WTC11 (cell line): ENCODE measurements around the gene GON7. TPM values are rescaled to one million over a fixed set of nuclear protein-coding genes. Genes with fewer than 3 reads are reported as not detected.

Source experiments
- ATAC-seq: fragments of 200-7000 bp; cut with Tn5 transposase; 2 replicates; pipeline ENCODE4 v1.10.0; 2021; ENCODE audit warnings: mild to moderate bottlenecking, moderate library complexity
- CTCF ChIA-PET: fragments of 300-600 bp; sonication (Branson Sonifier 250); formaldehyde crosslinking; loops from one replicate; lab custom pipeline; 2021; ENCODE audit warnings: antibody characterized with exemption; lab: Charles Lee
- POLR2A ChIA-PET: fragments of 350-600 bp; sonication (Branson Sonifier 250); formaldehyde crosslinking; loops from one replicate; lab custom pipeline; 2021; ENCODE audit warnings: antibody characterized with exemption; lab: Charles Lee
- DNase-seq: peaks from one replicate; pipeline ENCODE4 v3.0.0; 2021; ENCODE audit warnings: low spot score
- H3K27ac Mint-ChIP-seq: 2 replicates; pipeline ENCODE4 v1.8.0; 2021; ENCODE audit warnings: mixed read lengths
- H3K27me3 Mint-ChIP-seq: 2 replicates; pipeline ENCODE4 v1.8.0; 2021; ENCODE audit warnings: low read depth, mild to moderate bottlenecking, moderate library complexity, mixed read lengths
- H3K36me3 Mint-ChIP-seq: 2 replicates; pipeline ENCODE4 v1.8.0; 2021; ENCODE audit warnings: mixed read lengths
- H3K4me1 Mint-ChIP-seq: 2 replicates; pipeline ENCODE4 v1.8.0; 2022; ENCODE audit warnings: mixed read lengths
- H3K4me3 Mint-ChIP-seq: 2 replicates; pipeline ENCODE4 v1.8.0; 2021; ENCODE audit warnings: mild to moderate bottlenecking, moderate library complexity, mixed read lengths
- H3K9me3 Mint-ChIP-seq: 2 replicates; pipeline ENCODE4 v1.8.0; 2021; ENCODE audit warnings: mixed read lengths
- ATF1 ChIP-seq: sonication (generic); formaldehyde crosslinking; IDR thresholded peaks from 2 replicates; pipeline ENCODE4 v1.8.1; 2023; ENCODE audit warnings: mild to moderate bottlenecking, moderate library complexity, missing genetic modification reagents
- GTF2I ChIP-seq: fragments of 250-450 bp; sonication (Bioruptor Pico); conservative IDR thresholded peaks from 2 replicates; pipeline ENCODE4 v1.4.0; 2021; ENCODE audit warnings: mild to moderate bottlenecking
- JAZF1 ChIP-seq: fragments of 250-450 bp; sonication (Bioruptor Pico); IDR thresholded peaks from 2 replicates; pipeline ENCODE4 v1.9.0; 2021; ENCODE audit warnings: moderate library complexity, mild to moderate bottlenecking, inconsistent platforms
- KAT7 ChIP-seq: sonication (generic); formaldehyde crosslinking; IDR thresholded peaks from 2 replicates; pipeline ENCODE4 v1.8.1; 2023; ENCODE audit warnings: missing genetic modification reagents, mild to moderate bottlenecking, borderline replicate concordance
- MYBL2 ChIP-seq: sonication (generic); formaldehyde crosslinking; IDR thresholded peaks from 2 replicates; pipeline ENCODE4 v1.8.1; 2023; ENCODE audit warnings: mild to moderate bottlenecking, moderate library complexity, missing genetic modification reagents
- NFE2L1 ChIP-seq: sonication (generic); formaldehyde crosslinking; IDR thresholded peaks from 2 replicates; pipeline ENCODE4 v1.8.1; 2023; ENCODE audit warnings: missing genetic modification reagents
- RORB ChIP-seq: fragments of 250-450 bp; sonication (Bioruptor Pico); IDR thresholded peaks from 2 replicates; pipeline ENCODE4 v1.9.0; 2021; ENCODE audit warnings: mild to moderate bottlenecking
- TEAD4 ChIP-seq: sonication (generic); formaldehyde crosslinking; IDR thresholded peaks from 2 replicates; pipeline ENCODE4 v1.8.0; 2022; ENCODE audit warnings: mild to moderate bottlenecking, missing genetic modification reagents
- ZNF138 ChIP-seq: sonication (generic); formaldehyde crosslinking; conservative IDR thresholded peaks from 2 replicates; pipeline ENCODE4 v1.8.1; 2022; ENCODE audit warnings: mild to moderate bottlenecking, moderate library complexity, missing genetic modification reagents
- ZNF219 ChIP-seq: sonication (generic); formaldehyde crosslinking; IDR thresholded peaks from 2 replicates; pipeline ENCODE4 v1.8.0; 2023; ENCODE audit warnings: missing genetic modification reagents, mild to moderate bottlenecking, borderline replicate concordance
- ZNF263 ChIP-seq: sonication (generic); formaldehyde crosslinking; IDR thresholded peaks from 2 replicates; pipeline ENCODE4 v1.8.1; 2022; ENCODE audit warnings: low read depth, mild to moderate bottlenecking, moderate library complexity, missing genetic modification reagents
- total RNA-seq: library from RNA; stranded (reverse); gene quantifications from 3 replicates; pipeline ENCODE4 v1.2.3, GENCODE V29; 2021
- TF ChIP-seq, protein P1 (sequence below): fragments of 250-450 bp; sonication (Bioruptor Pico); IDR thresholded peaks from 2 replicates; pipeline ENCODE4 v1.9.0; 2021; ENCODE audit warnings: moderate library complexity, mild to moderate bottlenecking, inconsistent platforms, borderline replicate concordance
- TF ChIP-seq, protein P2 (sequence below): sonication (generic); formaldehyde crosslinking; IDR thresholded peaks from 2 replicates; pipeline ENCODE4 v1.8.0; 2022; ENCODE audit warnings: mild to moderate bottlenecking, missing genetic modification reagents
- TF ChIP-seq, protein P3 (sequence below): sonication (generic); formaldehyde crosslinking; conservative IDR thresholded peaks from 2 replicates; pipeline ENCODE4 v1.8.1; 2022; ENCODE audit warnings: mild to moderate bottlenecking, missing genetic modification reagents
- TF ChIP-seq, protein P4 (sequence below): sonication (generic); formaldehyde crosslinking; IDR thresholded peaks from 2 replicates; pipeline ENCODE4 v1.8.1; 2023; ENCODE audit warnings: mild to moderate bottlenecking, missing genetic modification reagents
- TF ChIP-seq, protein P5 (sequence below): sonication (generic); formaldehyde crosslinking; IDR thresholded peaks from 2 replicates; pipeline ENCODE4 v1.8.0; 2023; ENCODE audit warnings: mild to moderate bottlenecking, missing genetic modification reagents
- TF ChIP-seq, protein P6 (sequence below): fragments of 250-450 bp; sonication (Bioruptor Pico); IDR thresholded peaks from 2 replicates; pipeline ENCODE4 v1.9.0; 2021; ENCODE audit warnings: mild to moderate bottlenecking

GON7 gene
- total RNA-seq, 1 experiment from 2014 or later: 7.4 TPM

DNA sequence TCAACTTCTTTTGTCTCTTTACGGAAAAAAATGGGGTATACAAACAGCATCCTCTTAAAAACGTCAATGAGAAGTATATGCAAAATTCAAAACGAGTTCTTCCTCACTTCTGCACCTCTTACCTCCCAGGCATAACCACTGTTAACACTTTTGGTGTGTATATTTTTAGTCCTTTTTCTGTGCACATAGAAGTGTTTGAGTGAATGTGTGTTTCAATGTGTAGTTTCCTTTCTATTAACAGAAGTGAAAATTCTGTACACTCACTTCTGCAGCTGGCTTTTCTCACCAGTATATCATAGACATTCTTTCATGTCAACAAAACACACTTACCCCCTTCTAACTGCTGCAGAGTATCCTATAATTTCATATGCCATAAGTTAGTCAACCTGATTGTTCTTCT lies 5.6 kb upstream of the GON7 start (continued):
- no peak for TF ChIP-seq RORB (CRISPR knock-in tag)
- no peak for TF ChIP-seq JAZF1 (CRISPR knock-in tag)
- no peak for TF ChIP-seq KAT7 (CRISPR knock-in tag)
- TF ChIP-seq, protein P1, sequence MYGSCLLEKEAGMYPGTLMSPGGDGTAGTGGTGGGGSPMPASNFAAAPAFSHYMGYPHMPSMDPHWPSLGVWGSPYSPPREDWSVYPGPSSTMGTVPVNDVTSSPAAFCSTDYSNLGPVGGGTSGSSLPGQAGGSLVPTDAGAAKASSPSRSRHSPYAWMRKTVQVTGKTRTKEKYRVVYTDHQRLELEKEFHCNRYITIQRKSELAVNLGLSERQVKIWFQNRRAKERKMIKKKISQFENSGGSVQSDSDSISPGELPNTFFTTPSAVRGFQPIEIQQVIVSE: no peak

DNA sequence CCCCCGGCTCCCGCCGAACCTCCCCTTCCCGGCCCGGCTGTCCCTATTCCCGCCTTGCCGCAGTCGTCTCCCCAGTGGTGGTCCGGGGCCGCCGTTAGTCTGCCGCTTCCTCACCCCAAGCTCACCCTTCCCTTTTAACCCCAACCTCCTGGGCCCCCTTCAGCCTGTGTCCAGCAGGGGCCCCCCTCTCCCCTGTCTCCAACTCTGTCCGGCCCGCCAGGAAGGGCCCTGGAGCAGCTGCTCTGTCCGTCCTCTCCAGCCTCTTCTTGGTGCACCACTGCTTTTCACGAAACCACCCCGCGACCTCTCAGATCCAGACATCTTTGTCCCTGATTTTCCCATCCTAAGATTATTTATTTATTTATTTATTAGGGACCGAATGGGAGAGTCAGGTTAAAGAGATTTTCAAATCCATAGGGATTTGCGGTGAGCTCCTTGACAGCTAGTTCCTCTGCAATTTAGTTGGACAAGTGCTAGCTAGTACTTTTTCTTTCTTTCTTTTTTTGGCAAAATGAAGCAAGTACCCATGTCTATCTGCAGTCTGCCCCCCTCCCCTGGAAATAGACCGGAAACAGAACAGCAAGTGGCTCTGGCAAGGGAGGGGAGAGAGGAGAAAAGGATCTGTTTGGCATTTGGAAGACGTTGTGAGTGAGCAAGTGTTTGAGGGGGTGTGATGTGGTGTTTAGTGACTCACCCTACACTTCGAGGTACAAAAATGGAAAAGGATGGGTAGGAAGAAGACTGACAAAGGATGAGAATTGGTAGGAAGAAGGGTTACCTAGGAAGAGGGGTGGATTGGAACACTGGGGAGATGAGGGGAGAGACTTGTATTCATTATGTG lies 823 bp upstream of the GON7 start:
- Mint-ChIP-seq H3K4me3 (peak overlapping the region; percentile 99), H3K9me3 (no peaks in the 10 kb centered on the region), H3K36me3 (peaks cover 13% of the 10 kb centered on the region), H3K4me1 (peaks cover 14% of the 10 kb centered on the region), H3K27ac (peak overlapping the region; percentile 47), H3K27me3 (no peaks in the 10 kb centered on the region)
- ChIA-PET CTCF (interaction anchor here (0.5 to 3.3 kb wide), 44 partner anchors 9 to 699 kb away, joined by 3 to 34 read pairs (median 4); partner anchors contain the start of genes LYSET and MOAP1), POLR2A (interaction anchor here (1.0 to 2.5 kb wide), 4 partner anchors 10 to 127 kb away, joined by 4 to 23 read pairs (median 6); partner anchors contain the start of genes ITPK1, LYSET and MOAP1)
- ATAC-seq: peak; percentile 71
- no peak for TF ChIP-seq ATF1 (CRISPR knock-in tag)
- no peak; the same call in 1 of the 2 replicates for TF ChIP-seq NFE2L1 (CRISPR knock-in tag)
- TF ChIP-seq, protein P2, sequence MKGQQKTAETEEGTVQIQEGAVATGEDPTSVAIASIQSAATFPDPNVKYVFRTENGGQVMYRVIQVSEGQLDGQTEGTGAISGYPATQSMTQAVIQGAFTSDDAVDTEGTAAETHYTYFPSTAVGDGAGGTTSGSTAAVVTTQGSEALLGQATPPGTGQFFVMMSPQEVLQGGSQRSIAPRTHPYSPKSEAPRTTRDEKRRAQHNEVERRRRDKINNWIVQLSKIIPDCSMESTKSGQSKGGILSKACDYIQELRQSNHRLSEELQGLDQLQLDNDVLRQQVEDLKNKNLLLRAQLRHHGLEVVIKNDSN: peak; percentile 56; the same call in 1 of the 2 replicates
- 0 out of 2 replicates have a peak, but pooled peaks have one; percentile 3 for TF ChIP-seq MYBL2 (CRISPR knock-in tag)
- TF ChIP-seq ZNF263 (CRISPR knock-in tag): 0 out of 2 replicates have a peak, but pooled peaks have one; percentile 5
- TF ChIP-seq, protein P3, sequence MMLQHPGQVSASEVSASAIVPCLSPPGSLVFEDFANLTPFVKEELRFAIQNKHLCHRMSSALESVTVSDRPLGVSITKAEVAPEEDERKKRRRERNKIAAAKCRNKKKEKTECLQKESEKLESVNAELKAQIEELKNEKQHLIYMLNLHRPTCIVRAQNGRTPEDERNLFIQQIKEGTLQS (CRISPR knock-in tag): no peak
- peak; percentile 68 for DNase-seq

DNA sequence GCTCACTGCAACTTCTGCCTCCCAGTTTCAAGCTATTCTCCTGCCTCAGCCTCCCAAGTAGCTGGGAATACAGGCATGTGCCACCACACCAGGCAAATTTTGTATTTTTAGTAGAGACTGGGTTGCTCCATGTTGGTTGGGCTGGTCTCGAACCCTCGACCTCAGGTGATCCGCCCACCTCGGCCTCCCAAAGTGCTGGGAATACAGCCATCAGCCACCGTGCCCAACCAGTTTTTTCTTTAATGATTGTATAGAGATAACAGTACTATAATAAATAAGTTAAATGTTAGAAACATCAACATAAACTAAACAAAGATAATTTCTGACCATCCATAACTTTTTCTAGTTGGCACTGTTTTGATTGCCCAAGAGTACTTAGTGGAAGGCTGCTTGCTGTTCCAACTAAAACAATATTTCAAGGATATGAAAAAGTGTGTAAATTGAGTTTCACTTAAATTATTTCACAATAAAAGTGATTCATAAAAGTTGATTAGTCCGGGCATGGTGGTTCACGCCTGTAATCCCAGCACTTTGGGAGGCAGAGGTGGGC lies 5.6 kb downstream of the GON7 start:
- ChIA-PET POLR2A (interaction anchor here (0.8 kb wide), 1 partner anchor 10 kb away, joined by 3 read pairs; no protein-coding TSS in a partner anchor), CTCF (interaction anchor here (0.7 to 1.0 kb wide), 2 partner anchors 17 to 18 kb away, joined by 4 read pairs; partner anchors contain the start of gene MOAP1)
- TF ChIP-seq ZNF219 (CRISPR knock-in tag) (no peak), GTF2I (CRISPR knock-in tag) (no peak), ZNF138 (CRISPR knock-in tag) (no peak), TEAD4 (no peak)
- TF ChIP-seq, protein P4, sequence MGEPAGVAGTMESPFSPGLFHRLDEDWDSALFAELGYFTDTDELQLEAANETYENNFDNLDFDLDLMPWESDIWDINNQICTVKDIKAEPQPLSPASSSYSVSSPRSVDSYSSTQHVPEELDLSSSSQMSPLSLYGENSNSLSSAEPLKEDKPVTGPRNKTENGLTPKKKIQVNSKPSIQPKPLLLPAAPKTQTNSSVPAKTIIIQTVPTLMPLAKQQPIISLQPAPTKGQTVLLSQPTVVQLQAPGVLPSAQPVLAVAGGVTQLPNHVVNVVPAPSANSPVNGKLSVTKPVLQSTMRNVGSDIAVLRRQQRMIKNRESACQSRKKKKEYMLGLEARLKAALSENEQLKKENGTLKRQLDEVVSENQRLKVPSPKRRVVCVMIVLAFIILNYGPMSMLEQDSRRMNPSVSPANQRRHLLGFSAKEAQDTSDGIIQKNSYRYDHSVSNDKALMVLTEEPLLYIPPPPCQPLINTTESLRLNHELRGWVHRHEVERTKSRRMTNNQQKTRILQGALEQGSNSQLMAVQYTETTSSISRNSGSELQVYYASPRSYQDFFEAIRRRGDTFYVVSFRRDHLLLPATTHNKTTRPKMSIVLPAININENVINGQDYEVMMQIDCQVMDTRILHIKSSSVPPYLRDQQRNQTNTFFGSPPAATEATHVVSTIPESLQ: no peak
- TF ChIP-seq, protein P5, sequence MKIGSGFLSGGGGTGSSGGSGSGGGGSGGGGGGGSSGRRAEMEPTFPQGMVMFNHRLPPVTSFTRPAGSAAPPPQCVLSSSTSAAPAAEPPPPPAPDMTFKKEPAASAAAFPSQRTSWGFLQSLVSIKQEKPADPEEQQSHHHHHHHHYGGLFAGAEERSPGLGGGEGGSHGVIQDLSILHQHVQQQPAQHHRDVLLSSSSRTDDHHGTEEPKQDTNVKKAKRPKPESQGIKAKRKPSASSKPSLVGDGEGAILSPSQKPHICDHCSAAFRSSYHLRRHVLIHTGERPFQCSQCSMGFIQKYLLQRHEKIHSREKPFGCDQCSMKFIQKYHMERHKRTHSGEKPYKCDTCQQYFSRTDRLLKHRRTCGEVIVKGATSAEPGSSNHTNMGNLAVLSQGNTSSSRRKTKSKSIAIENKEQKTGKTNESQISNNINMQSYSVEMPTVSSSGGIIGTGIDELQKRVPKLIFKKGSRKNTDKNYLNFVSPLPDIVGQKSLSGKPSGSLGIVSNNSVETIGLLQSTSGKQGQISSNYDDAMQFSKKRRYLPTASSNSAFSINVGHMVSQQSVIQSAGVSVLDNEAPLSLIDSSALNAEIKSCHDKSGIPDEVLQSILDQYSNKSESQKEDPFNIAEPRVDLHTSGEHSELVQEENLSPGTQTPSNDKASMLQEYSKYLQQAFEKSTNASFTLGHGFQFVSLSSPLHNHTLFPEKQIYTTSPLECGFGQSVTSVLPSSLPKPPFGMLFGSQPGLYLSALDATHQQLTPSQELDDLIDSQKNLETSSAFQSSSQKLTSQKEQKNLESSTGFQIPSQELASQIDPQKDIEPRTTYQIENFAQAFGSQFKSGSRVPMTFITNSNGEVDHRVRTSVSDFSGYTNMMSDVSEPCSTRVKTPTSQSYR (CRISPR knock-in tag): no peak
- TF ChIP-seq, protein P6, sequence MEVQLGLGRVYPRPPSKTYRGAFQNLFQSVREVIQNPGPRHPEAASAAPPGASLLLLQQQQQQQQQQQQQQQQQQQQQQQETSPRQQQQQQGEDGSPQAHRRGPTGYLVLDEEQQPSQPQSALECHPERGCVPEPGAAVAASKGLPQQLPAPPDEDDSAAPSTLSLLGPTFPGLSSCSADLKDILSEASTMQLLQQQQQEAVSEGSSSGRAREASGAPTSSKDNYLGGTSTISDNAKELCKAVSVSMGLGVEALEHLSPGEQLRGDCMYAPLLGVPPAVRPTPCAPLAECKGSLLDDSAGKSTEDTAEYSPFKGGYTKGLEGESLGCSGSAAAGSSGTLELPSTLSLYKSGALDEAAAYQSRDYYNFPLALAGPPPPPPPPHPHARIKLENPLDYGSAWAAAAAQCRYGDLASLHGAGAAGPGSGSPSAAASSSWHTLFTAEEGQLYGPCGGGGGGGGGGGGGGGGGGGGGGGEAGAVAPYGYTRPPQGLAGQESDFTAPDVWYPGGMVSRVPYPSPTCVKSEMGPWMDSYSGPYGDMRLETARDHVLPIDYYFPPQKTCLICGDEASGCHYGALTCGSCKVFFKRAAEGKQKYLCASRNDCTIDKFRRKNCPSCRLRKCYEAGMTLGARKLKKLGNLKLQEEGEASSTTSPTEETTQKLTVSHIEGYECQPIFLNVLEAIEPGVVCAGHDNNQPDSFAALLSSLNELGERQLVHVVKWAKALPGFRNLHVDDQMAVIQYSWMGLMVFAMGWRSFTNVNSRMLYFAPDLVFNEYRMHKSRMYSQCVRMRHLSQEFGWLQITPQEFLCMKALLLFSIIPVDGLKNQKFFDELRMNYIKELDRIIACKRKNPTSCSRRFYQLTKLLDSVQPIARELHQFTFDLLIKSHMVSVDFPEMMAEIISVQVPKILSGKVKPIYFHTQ (CRISPR knock-in tag): no peak
- 0 out of 2 replicates have a peak, but pooled peaks cover 6% of the 10 kb centered on the region for H3K4me1 Mint-ChIP-seq
- H3K27me3 Mint-ChIP-seq: no peaks in the 10 kb centered on the region
- ATAC-seq (no peak), DNase-seq (no peak)
- no peak overlapping the region for H3K4me3 Mint-ChIP-seq
- no peaks in the 10 kb centered on the region for H3K9me3 Mint-ChIP-seq
- 0 out of 2 replicates have a peak, but pooled peaks cover 3% of the 10 kb centered on the region for H3K36me3 Mint-ChIP-seq
- no peak overlapping the region for H3K27ac Mint-ChIP-seq
